Neural cell (in vitro differentiated cells): Measurements from ENCODE around the gene STPG4. TPM values are rescaled to one million over a fixed set of nuclear protein-coding genes. Genes with fewer than 3 reads are reported as not detected.

Experiments used
- H2AFZ ChIP-seq: fragments of 200-600, 300-800 bp; sonication (generic), shearing (Covaris generic); 2 replicates; pipeline ENCODE4 v1.6.0; 2014; ENCODE audit warnings: low read depth, mild to moderate bottlenecking, antibody characterized with exemption, low read length, moderate library complexity
- H3F3A ChIP-seq: fragments of 200-600 bp; shearing (Covaris generic); 2 replicates; pipeline ENCODE4 v1.6.1; 2016; ENCODE audit warnings: mild to moderate bottlenecking, moderate library complexity, mixed read lengths, antibody characterized with exemption, low read length; ENCODE audit not compliant: insufficient read depth, poor library complexity, severe bottlenecking
- H3K27ac ChIP-seq: fragments of 200-600, 300-800 bp; sonication (generic), shearing (Covaris generic); 2 replicates; pipeline ENCODE4 v1.5.1; 2014; ENCODE audit warnings: mild to moderate bottlenecking, low read length, moderate library complexity
- H3K27me3 ChIP-seq: fragments of 300-800, 200-600 bp; sonication (generic), shearing (Covaris generic); 2 replicates; pipeline ENCODE4 v1.6.0; 2014; ENCODE audit warnings: mild to moderate bottlenecking, low read depth, low read length, moderate library complexity; ENCODE audit not compliant: insufficient read depth
- H3K36me3 ChIP-seq: fragments of 300-800, 200-600 bp; sonication (generic), shearing (Covaris generic); 2 replicates; pipeline ENCODE4 v1.5.1; 2014; ENCODE audit warnings: mild to moderate bottlenecking, antibody characterized with exemption, low read length, moderate library complexity; ENCODE audit not compliant: insufficient read depth
- H3K4me2 ChIP-seq: fragments of 300-800, 200-600 bp; sonication (generic), shearing (Covaris generic); 2 replicates; pipeline ENCODE4 v1.6.0; 2014; ENCODE audit warnings: mild to moderate bottlenecking, low read length
- H3K4me3 ChIP-seq: fragments of 300-800, 200-600 bp; sonication (generic), shearing (Covaris generic); 2 replicates; pipeline ENCODE4 v1.5.1; 2014; ENCODE audit warnings: mild to moderate bottlenecking, low read length, moderate library complexity
- H3K79me2 ChIP-seq: fragments of 200-600 bp; shearing (Covaris generic); replicated peaks from 2 replicates; pipeline ENCODE4 v1.6.0; 2014; ENCODE audit warnings: mild to moderate bottlenecking, low read length, moderate library complexity; ENCODE audit not compliant: insufficient read depth
- H3K9ac ChIP-seq: fragments of 300-800, 200-600 bp; sonication (generic), shearing (Covaris generic); 2 replicates; pipeline ENCODE4 v1.6.1; 2016; ENCODE audit warnings: mild to moderate bottlenecking, low read length, mixed read lengths
- H3K9me2 ChIP-seq: fragments of 200-600 bp; shearing (Covaris generic); 2 replicates; pipeline ENCODE4 v1.6.1; 2016; ENCODE audit warnings: mild to moderate bottlenecking, low read length, mixed read lengths; ENCODE audit not compliant: insufficient read depth
- H3K9me3 ChIP-seq: fragments of 200-600, 300-800 bp; sonication (generic), shearing (Covaris generic); 2 replicates; pipeline ENCODE4 v1.6.1; 2016; ENCODE audit warnings: mild to moderate bottlenecking, mixed run types, low read length, moderate library complexity, mixed read lengths
- H4K20me1 ChIP-seq: fragments of 200-600 bp; shearing (Covaris generic); 2 replicates; pipeline ENCODE4 v1.6.1; 2016; ENCODE audit warnings: mild to moderate bottlenecking, mixed run types; ENCODE audit not compliant: insufficient read depth
- EP300 ChIP-seq: fragments of 450-650 bp; conservative IDR thresholded peaks from 2 replicates; pipeline ENCODE4 v1.6.1; 2014; ENCODE audit warnings: antibody characterized with exemption, mild to moderate bottlenecking, moderate library complexity; ENCODE audit not compliant: poor library complexity, severe bottlenecking
- EZH2 ChIP-seq: fragments of 200-600, 300-800 bp; shearing (Covaris generic), sonication (generic); IDR thresholded peaks from 2 replicates; pipeline ENCODE4 v1.6.1; 2014; ENCODE audit warnings: antibody characterized with exemption, low read length, borderline replicate concordance, mild to moderate bottlenecking; ENCODE audit not compliant: insufficient read depth, poor library complexity, severe bottlenecking
- MXI1 ChIP-seq: fragments of 450-650 bp; conservative IDR thresholded peaks from 2 replicates; pipeline ENCODE4 v1.6.1; 2014; ENCODE audit warnings: antibody characterized with exemption, mild to moderate bottlenecking; ENCODE audit not compliant: poor library complexity, severe bottlenecking
- POLR2AphosphoS5 ChIP-seq: IDR thresholded peaks from 2 replicates; pipeline ENCODE4 v1.6.1; 2012
- RAD21 ChIP-seq: fragments of 450-650 bp; conservative IDR thresholded peaks from 2 replicates; pipeline ENCODE4 v1.6.1; 2014; ENCODE audit warnings: antibody characterized with exemption, mild to moderate bottlenecking, moderate library complexity
- SMC3 ChIP-seq: fragments of 450-650 bp; conservative IDR thresholded peaks from 2 replicates; pipeline ENCODE4 v1.6.1; 2014; ENCODE audit warnings: antibody characterized with exemption, mild to moderate bottlenecking, moderate library complexity; ENCODE audit not compliant: poor library complexity
- TAF1 ChIP-seq: IDR thresholded peaks from 2 replicates; pipeline ENCODE4 v1.6.1; 2012; ENCODE audit warnings: low read depth
- polyA plus RNA-seq: library from polyadenylated mRNA; depleted of rRNA; stranded (reverse); fragments of >200 nt; gene quantifications from 2 replicates; pipeline ENCODE4 v1.2.3, GENCODE V29; 2014
- TF ChIP-seq, protein P1 (sequence below): IDR thresholded peaks from 2 replicates; pipeline ENCODE4 v1.6.1; 2012; ENCODE audit warnings: borderline replicate concordance
- TF ChIP-seq, protein P2 (sequence below): fragments of 450-650 bp; IDR thresholded peaks from 2 replicates; pipeline ENCODE4 v1.5.1; 2014; ENCODE audit warnings: antibody characterized with exemption, mild to moderate bottlenecking, moderate library complexity; ENCODE audit not compliant: poor library complexity, severe bottlenecking

The STPG4 gene
- polyA plus RNA-seq, 1 donor from 2014 or later = not detected

DNA sequence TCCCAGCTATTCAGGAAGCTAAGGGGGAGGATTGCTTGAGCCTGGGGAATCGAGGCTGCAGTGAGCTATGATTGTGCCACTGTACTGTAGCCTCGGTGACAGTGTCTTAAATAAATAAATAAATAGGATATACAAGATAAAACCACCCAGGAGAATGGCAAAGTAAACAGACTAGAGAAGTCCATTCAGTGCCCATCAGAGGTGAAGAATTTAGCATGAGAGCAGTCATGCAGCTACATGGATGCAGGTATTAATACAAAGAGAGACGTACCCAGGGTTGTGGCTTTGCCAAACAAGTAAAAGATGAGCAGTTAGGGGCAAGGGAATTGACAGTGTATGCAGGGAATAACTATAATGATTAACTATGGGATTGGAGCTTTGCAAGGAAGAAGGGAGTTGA, 8.1 kb downstream of the STPG4 start:
- Histone ChIP-seq H3K36me3 (no peaks in the 10 kb centered on the region), H2AFZ (no peak overlapping the region), H3K79me2 (no peaks in the 10 kb centered on the region), H3K4me3 (no peak overlapping the region), H3K9ac (no peak overlapping the region), H3K9me2 (no peaks in the 10 kb centered on the region), H3F3A (no peaks in the 10 kb centered on the region), H3K4me2 (no peak overlapping the region), H3K27me3 (no peaks in the 10 kb centered on the region), H3K9me3 (no peaks in the 10 kb centered on the region), H4K20me1 (no peaks in the 10 kb centered on the region), H3K27ac (no peak overlapping the region)
- TF ChIP-seq RAD21 (no peak), TAF1 (no peak), MXI1 (no peak), EZH2 (no peak), SMC3 (no peak)
- TF ChIP-seq, protein P1, sequence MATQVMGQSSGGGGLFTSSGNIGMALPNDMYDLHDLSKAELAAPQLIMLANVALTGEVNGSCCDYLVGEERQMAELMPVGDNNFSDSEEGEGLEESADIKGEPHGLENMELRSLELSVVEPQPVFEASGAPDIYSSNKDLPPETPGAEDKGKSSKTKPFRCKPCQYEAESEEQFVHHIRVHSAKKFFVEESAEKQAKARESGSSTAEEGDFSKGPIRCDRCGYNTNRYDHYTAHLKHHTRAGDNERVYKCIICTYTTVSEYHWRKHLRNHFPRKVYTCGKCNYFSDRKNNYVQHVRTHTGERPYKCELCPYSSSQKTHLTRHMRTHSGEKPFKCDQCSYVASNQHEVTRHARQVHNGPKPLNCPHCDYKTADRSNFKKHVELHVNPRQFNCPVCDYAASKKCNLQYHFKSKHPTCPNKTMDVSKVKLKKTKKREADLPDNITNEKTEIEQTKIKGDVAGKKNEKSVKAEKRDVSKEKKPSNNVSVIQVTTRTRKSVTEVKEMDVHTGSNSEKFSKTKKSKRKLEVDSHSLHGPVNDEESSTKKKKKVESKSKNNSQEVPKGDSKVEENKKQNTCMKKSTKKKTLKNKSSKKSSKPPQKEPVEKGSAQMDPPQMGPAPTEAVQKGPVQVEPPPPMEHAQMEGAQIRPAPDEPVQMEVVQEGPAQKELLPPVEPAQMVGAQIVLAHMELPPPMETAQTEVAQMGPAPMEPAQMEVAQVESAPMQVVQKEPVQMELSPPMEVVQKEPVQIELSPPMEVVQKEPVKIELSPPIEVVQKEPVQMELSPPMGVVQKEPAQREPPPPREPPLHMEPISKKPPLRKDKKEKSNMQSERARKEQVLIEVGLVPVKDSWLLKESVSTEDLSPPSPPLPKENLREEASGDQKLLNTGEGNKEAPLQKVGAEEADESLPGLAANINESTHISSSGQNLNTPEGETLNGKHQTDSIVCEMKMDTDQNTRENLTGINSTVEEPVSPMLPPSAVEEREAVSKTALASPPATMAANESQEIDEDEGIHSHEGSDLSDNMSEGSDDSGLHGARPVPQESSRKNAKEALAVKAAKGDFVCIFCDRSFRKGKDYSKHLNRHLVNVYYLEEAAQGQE = no peak

DNA sequence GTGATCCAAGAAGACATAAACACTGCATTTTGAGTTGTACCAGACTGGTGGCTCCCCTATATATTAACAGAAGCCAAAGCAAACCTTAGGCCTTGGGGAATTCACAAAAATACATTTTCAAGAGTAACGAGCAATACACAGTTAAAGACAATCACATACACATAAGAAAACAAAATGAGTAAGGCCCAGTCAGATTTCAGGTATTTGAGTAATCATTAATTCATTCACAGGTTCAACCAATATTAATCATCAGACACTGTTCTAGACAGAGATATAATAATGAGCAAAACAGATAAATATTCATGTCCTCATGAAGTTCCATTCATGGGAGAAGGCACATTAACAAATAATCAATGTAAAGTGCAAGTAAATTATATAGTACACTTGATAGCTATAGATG, 9.6 kb downstream of the STPG4 start:
- H2AFZ ChIP-seq = no peak overlapping the region
- TF ChIP-seq TAF1 = no peak
- no peak for TF ChIP-seq RAD21
- TF ChIP-seq, protein P1 = no peak
- TF ChIP-seq POLR2AphosphoS5 = no peak
- no peak for TF ChIP-seq MXI1
- no peak for TF ChIP-seq SMC3
- no peak for TF ChIP-seq EZH2
- TF ChIP-seq EP300 = no peak
- TF ChIP-seq, protein P2, sequence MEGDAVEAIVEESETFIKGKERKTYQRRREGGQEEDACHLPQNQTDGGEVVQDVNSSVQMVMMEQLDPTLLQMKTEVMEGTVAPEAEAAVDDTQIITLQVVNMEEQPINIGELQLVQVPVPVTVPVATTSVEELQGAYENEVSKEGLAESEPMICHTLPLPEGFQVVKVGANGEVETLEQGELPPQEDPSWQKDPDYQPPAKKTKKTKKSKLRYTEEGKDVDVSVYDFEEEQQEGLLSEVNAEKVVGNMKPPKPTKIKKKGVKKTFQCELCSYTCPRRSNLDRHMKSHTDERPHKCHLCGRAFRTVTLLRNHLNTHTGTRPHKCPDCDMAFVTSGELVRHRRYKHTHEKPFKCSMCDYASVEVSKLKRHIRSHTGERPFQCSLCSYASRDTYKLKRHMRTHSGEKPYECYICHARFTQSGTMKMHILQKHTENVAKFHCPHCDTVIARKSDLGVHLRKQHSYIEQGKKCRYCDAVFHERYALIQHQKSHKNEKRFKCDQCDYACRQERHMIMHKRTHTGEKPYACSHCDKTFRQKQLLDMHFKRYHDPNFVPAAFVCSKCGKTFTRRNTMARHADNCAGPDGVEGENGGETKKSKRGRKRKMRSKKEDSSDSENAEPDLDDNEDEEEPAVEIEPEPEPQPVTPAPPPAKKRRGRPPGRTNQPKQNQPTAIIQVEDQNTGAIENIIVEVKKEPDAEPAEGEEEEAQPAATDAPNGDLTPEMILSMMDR = no peak
- H4K20me1 ChIP-seq = no peaks in the 10 kb centered on the region
- no peaks in the 10 kb centered on the region for H3K27me3 ChIP-seq
- no peaks in the 10 kb centered on the region for H3K9me3 ChIP-seq
- no peaks in the 10 kb centered on the region for H3K79me2 ChIP-seq
- no peaks in the 10 kb centered on the region for H3F3A ChIP-seq
- H3K4me2 ChIP-seq = no peak overlapping the region
- no peak overlapping the region for H3K4me3 ChIP-seq
- no peaks in the 10 kb centered on the region for H3K9me2 ChIP-seq
- no peak overlapping the region for H3K9ac ChIP-seq
- H3K36me3 ChIP-seq = no peaks in the 10 kb centered on the region
- H3K27ac ChIP-seq = no peak overlapping the region
